Stimulated activated CD4-positive, alpha-beta T cell treated with anti-CD3 and anti-CD28 coated beads, Interleukin-1b, Interleukin-23, amount 100 ng/mL, for 24 hours (primary cell): ENCODE results near the gene PTBP3.

Experiments
- DNase-seq, 4 experiments: peaks; one replicate each; pipeline ENCODE4 v3.0.0-alpha.2; 2020; ENCODE audit warnings: low read depth in 4 of 4, low spot score in 1 of 4

PTBP3 gene

GRCh38 chr9:112323378-112323854 lies 10.0 kb downstream of the PTBP3 start:
- DNase-seq, result no peak

- DNase-seq, result no peak
These were observed 10.6 kb downstream of the PTBP3 start for GRCh38 chr9:112322701-112323377.

GRCh38 chr9:112316258-112316943 lies 17.0 kb downstream of the PTBP3 start:
- no peak for DNase-seq

GRCh38 chr9:112315331-112316257 lies 17.8 kb downstream of the PTBP3 start:
- no peak for DNase-seq

GRCh38 chr9:112312139-112312538 lies 21.3 kb downstream of the PTBP3 start:
- DNase-seq, result no peak

- no peak for DNase-seq
These were observed 21.9 kb downstream of the PTBP3 start for GRCh38 chr9:112311497-112311896.

GRCh38 chr9:112310826-112311225 lies 22.6 kb downstream of the PTBP3 start:
- DNase-seq, result no peak

GRCh38 chr9:112308588-112308987 lies 24.8 kb downstream of the PTBP3 start:
- DNase-seq, result no peak

- no peak for DNase-seq
These were observed 32.0 kb downstream of the PTBP3 start for GRCh38 chr9:112301420-112301819.

GRCh38 chr9:112299514-112299913 lies 33.9 kb downstream of the PTBP3 start:
- no peak for DNase-seq

GRCh38 chr9:112296929-112297328 lies 36.5 kb downstream of the PTBP3 start:
- DNase-seq, result no peak

- no peak for DNase-seq
These were observed 38.2 kb downstream of the PTBP3 start for GRCh38 chr9:112295174-112295573.

- no peak for DNase-seq
These were observed 45.4 kb downstream of the PTBP3 start for GRCh38 chr9:112288029-112288428.

GRCh38 chr9:112286926-112287325 lies 46.5 kb downstream of the PTBP3 start:
- no peak for DNase-seq

GRCh38 chr9:112285056-112285455 lies 48.4 kb downstream of the PTBP3 start:
- no peak for DNase-seq

- no peak for DNase-seq
These were observed 49.7 kb downstream of the PTBP3 start for GRCh38 chr9:112283582-112284253.

GRCh38 chr9:112282841-112283240 lies 50.6 kb downstream of the PTBP3 start:
- peak in 1 of 4 experiments; percentile 2 for DNase-seq

GRCh38 chr9:112280904-112281303 lies 52.5 kb downstream of the PTBP3 start:
- DNase-seq, result no peak

GRCh38 chr9:112279501-112279900 lies 53.9 kb downstream of the PTBP3 start:
- DNase-seq, result no peak

- no peak for DNase-seq
These were observed 55.3 kb downstream of the PTBP3 start for GRCh38 chr9:112278152-112278551.

GRCh38 chr9:112274600-112274999 lies 58.8 kb downstream of the PTBP3 start:
- DNase-seq, result no peak
